ENCODE measurements around the gene LRMDA. TPM values are rescaled to one million over a fixed set of nuclear protein-coding genes. Genes with fewer than 3 reads are reported as not detected.

LRMDA gene
- total RNA-seq, 1 donor from 2014 or later = 19.4 TPM

GRCh38 chr10:75623310-75624093 lies 192.1 kb downstream of the LRMDA start:
- Mint-ChIP-seq H3K9me3 (ENCODE audit: unreplicated experiment) (no peaks in the 10 kb centered on the region), H3K27me3 (ENCODE audit: unreplicated experiment) (peaks cover 1% of the 10 kb centered on the region), H3K4me1 (ENCODE audit: unreplicated experiment) (no peaks in the 10 kb centered on the region), H3K36me3 (ENCODE audit: low read depth, unreplicated experiment) (no peaks in the 10 kb centered on the region), H3K4me3 (ENCODE audit: unreplicated experiment) (no peak overlapping the region), H3K27ac (ENCODE audit: unreplicated experiment) (no peak overlapping the region)
- no peak for TF ChIP-seq CTCF (IDR thresholded peaks at IDR 0.05; ENCODE audit: unreplicated experiment)
- no peak for DNase-seq (ENCODE audit: low spot score)

- TF ChIP-seq CTCF (IDR thresholded peaks at IDR 0.05; ENCODE audit: unreplicated experiment) = no peak
- Mint-ChIP-seq H3K27ac (ENCODE audit: unreplicated experiment) (no peak overlapping the region), H3K9me3 (ENCODE audit: unreplicated experiment) (no peaks in the 10 kb centered on the region), H3K4me3 (ENCODE audit: unreplicated experiment) (no peak overlapping the region), H3K36me3 (ENCODE audit: low read depth, unreplicated experiment) (no peaks in the 10 kb centered on the region), H3K27me3 (ENCODE audit: unreplicated experiment) (peaks cover 1% of the 10 kb centered on the region), H3K4me1 (ENCODE audit: unreplicated experiment) (no peaks in the 10 kb centered on the region)
- no peak for DNase-seq (ENCODE audit: low spot score)
Measured at GRCh38 chr10:75624638-75625037, 193.2 kb downstream of the LRMDA start.

GRCh38 chr10:75630746-75631145 lies 199.3 kb downstream of the LRMDA start:
- H3K4me1 Mint-ChIP-seq (ENCODE audit: unreplicated experiment) = peaks cover 4% of the 10 kb centered on the region
- no peaks in the 10 kb centered on the region for H3K9me3 Mint-ChIP-seq (ENCODE audit: unreplicated experiment)
- TF ChIP-seq CTCF (IDR thresholded peaks at IDR 0.05; ENCODE audit: unreplicated experiment) = no peak
- H3K4me3 Mint-ChIP-seq (ENCODE audit: unreplicated experiment) = no peak overlapping the region
- DNase-seq (ENCODE audit: low spot score) = no peak
- H3K27me3 Mint-ChIP-seq (ENCODE audit: unreplicated experiment) = peaks cover 1% of the 10 kb centered on the region
- no peak overlapping the region for H3K27ac Mint-ChIP-seq (ENCODE audit: unreplicated experiment)
- H3K36me3 Mint-ChIP-seq (ENCODE audit: low read depth, unreplicated experiment) = no peaks in the 10 kb centered on the region

- H3K9me3 Mint-ChIP-seq (ENCODE audit: unreplicated experiment) = no peaks in the 10 kb centered on the region
- no peak overlapping the region for H3K4me3 Mint-ChIP-seq (ENCODE audit: unreplicated experiment)
- H3K27me3 Mint-ChIP-seq (ENCODE audit: unreplicated experiment) = peaks cover 4% of the 10 kb centered on the region
- H3K36me3 Mint-ChIP-seq (ENCODE audit: low read depth, unreplicated experiment) = no peaks in the 10 kb centered on the region
- peaks cover 4% of the 10 kb centered on the region for H3K4me1 Mint-ChIP-seq (ENCODE audit: unreplicated experiment)
- DNase-seq (ENCODE audit: low spot score) = no peak
- no peak for TF ChIP-seq CTCF (IDR thresholded peaks at IDR 0.05; ENCODE audit: unreplicated experiment)
- no peak overlapping the region for H3K27ac Mint-ChIP-seq (ENCODE audit: unreplicated experiment)
Measured at GRCh38 chr10:75632805-75633462, 201.5 kb downstream of the LRMDA start.

- peaks cover 2% of the 10 kb centered on the region for H3K27me3 Mint-ChIP-seq (ENCODE audit: unreplicated experiment)
Measured at GRCh38 chr10:75633568-75633967, 202.1 kb downstream of the LRMDA start.

More at GRCh38 chr10:75633568-75633967, 202.1 kb downstream of the LRMDA start:
- Mint-ChIP-seq H3K9me3 (ENCODE audit: unreplicated experiment) (no peaks in the 10 kb centered on the region), H3K36me3 (ENCODE audit: low read depth, unreplicated experiment) (no peaks in the 10 kb centered on the region), H3K4me3 (ENCODE audit: unreplicated experiment) (no peak overlapping the region), H3K27ac (ENCODE audit: unreplicated experiment) (no peak overlapping the region), H3K4me1 (ENCODE audit: unreplicated experiment) (peaks cover 4% of the 10 kb centered on the region)
- TF ChIP-seq CTCF (IDR thresholded peaks at IDR 0.05; ENCODE audit: unreplicated experiment) = no peak
- DNase-seq (ENCODE audit: low spot score) = no peak
